Posterior vena cava (tissue), 2 donors: ENCODE data around the gene MTMR3. TPM values are rescaled to one million over a fixed set of nuclear protein-coding genes. Genes with fewer than 3 reads are reported as not detected.
A peak's percentile ranks its signal among the peaks of the same experiment; 100 is the strongest.

Experiments used
- DNase-seq: peaks from one replicate; pipeline ENCODE4 v3.0.0-alpha.2; 2020; ENCODE audit warnings: low spot score
- intact Hi-C, 2 donors: fragments of 100-400 bp; cut with DNase I; formaldehyde crosslinking; loops; one replicate each; pipeline versions ENCODE4 v1.14.1 to v1.14.2; 2022 to 2023
- total RNA-seq, 2 donors: library from RNA; stranded (reverse); fragmentation: NEBNext Ultra II Directional; extraction: Animal tissue kit (Norgen Biotek cat#: 25700); gene quantifications; one replicate each; pipeline ENCODE4 v1.2.1, GENCODE V29; 2021
- donor health status: DM: yes; HTN: yes; CAD: no.
- donor health status: DM: yes; HTN: yes; CAD: no.

The MTMR3 gene
- total RNA-seq, 2 donors from 2014 or later = 35.8 to 37.6 TPM

GRCh38 chr22:30031328-30031727 is 148.4 kb downstream of the MTMR3 start:
- intact Hi-C loops = loop anchor here in 1 of 2 donors (5.0 kb wide), 1 partner anchor 801 kb away; no protein-coding TSS in a partner anchor
- no peak for DNase-seq

- intact Hi-C loops = loop anchor here in 1 of 2 donors (5.0 kb wide), 1 partner anchor 800 kb away; no protein-coding TSS in a partner anchor
- DNase-seq = no peak
Measured at GRCh38 chr22:30031764-30032455, 148.9 kb downstream of the MTMR3 start.

- intact Hi-C loops = loop anchor here in 1 of 2 donors (5.0 kb wide), 1 partner anchor 799 kb away; no protein-coding TSS in a partner anchor
- DNase-seq = no peak
Measured at GRCh38 chr22:30033137-30033536, 150.2 kb downstream of the MTMR3 start.

- no peak for DNase-seq
- intact Hi-C loops = loop anchor here in 1 of 2 donors (5.0 kb wide), 1 partner anchor 798 kb away; no protein-coding TSS in a partner anchor
Measured at GRCh38 chr22:30033901-30034300, 150.9 kb downstream of the MTMR3 start.

- intact Hi-C loops = no loop called here
- DNase-seq = no peak
Measured at GRCh38 chr22:30036656-30037055, 153.7 kb downstream of the MTMR3 start.

GRCh38 chr22:30038219-30038618 is 155.2 kb downstream of the MTMR3 start:
- no peak for DNase-seq
- intact Hi-C loops = no loop called here

- DNase-seq = peak; percentile 44
- intact Hi-C loops = loop anchor here (5.0 to 10.0 kb wide), 2 partner anchors 56 to 468 kb away; no protein-coding TSS in a partner anchor
Measured at GRCh38 chr22:30040499-30041260, 157.7 kb downstream of the MTMR3 start.

- no peak for DNase-seq
- intact Hi-C loops = loop anchor here (5.0 to 10.0 kb wide), 2 partner anchors 57 to 469 kb away; no protein-coding TSS in a partner anchor
Measured at GRCh38 chr22:30041475-30041874, 158.5 kb downstream of the MTMR3 start.

- DNase-seq = no peak
- intact Hi-C loops = loop anchor here (5.0 to 10.0 kb wide), 2 partner anchors 57 to 470 kb away; no protein-coding TSS in a partner anchor
Measured at GRCh38 chr22:30041881-30042280, 158.9 kb downstream of the MTMR3 start.

- DNase-seq = no peak
- intact Hi-C loops = loop anchor here (5.0 to 10.0 kb wide), 2 partner anchors 58 to 471 kb away; no protein-coding TSS in a partner anchor
Measured at GRCh38 chr22:30043161-30043560, 160.2 kb downstream of the MTMR3 start.

GRCh38 chr22:30044369-30044768 is 161.4 kb downstream of the MTMR3 start:
- no peak for DNase-seq
- intact Hi-C loops = loop anchor here (5.0 to 10.0 kb wide), 2 partner anchors 60 to 472 kb away; no protein-coding TSS in a partner anchor

GRCh38 chr22:30044881-30045493 is 162.0 kb downstream of the MTMR3 start:
- DNase-seq = no peak
- intact Hi-C loops = loop anchor here (5.0 to 10.0 kb wide), 2 partner anchors 60 to 473 kb away; no protein-coding TSS in a partner anchor

- DNase-seq = no peak
- intact Hi-C loops = loop anchor here in 1 of 2 donors (10.0 kb wide), 1 partner anchor 61 kb away; no protein-coding TSS in a partner anchor
Measured at GRCh38 chr22:30045494-30045887, 162.5 kb downstream of the MTMR3 start.

- intact Hi-C loops = loop anchor here in 1 of 2 donors (10.0 kb wide), 1 partner anchor 61 kb away; no protein-coding TSS in a partner anchor
- DNase-seq = no peak
Measured at GRCh38 chr22:30045901-30046715, 163.1 kb downstream of the MTMR3 start.

GRCh38 chr22:30046716-30047363 is 163.9 kb downstream of the MTMR3 start:
- no peak for DNase-seq
- intact Hi-C loops = loop anchor here in 1 of 2 donors (10.0 kb wide), 1 partner anchor 62 kb away; no protein-coding TSS in a partner anchor

GRCh38 chr22:30047364-30047738 is 164.4 kb downstream of the MTMR3 start:
- intact Hi-C loops = loop anchor here in 1 of 2 donors (10.0 kb wide), 1 partner anchor 63 kb away; no protein-coding TSS in a partner anchor
- DNase-seq = no peak

- no peak for DNase-seq
- intact Hi-C loops = loop anchor here in 1 of 2 donors (10.0 kb wide), 1 partner anchor 64 kb away; no protein-coding TSS in a partner anchor
Measured at GRCh38 chr22:30048681-30049080, 165.7 kb downstream of the MTMR3 start.
